ENCODE measurements around the gene FSHR. TPM values are rescaled to one million over a fixed set of nuclear protein-coding genes. Genes with fewer than 3 reads are reported as not detected.

Gene FSHR
- total RNA-seq, 4 donors from 2014 or later: not detected

DNA sequence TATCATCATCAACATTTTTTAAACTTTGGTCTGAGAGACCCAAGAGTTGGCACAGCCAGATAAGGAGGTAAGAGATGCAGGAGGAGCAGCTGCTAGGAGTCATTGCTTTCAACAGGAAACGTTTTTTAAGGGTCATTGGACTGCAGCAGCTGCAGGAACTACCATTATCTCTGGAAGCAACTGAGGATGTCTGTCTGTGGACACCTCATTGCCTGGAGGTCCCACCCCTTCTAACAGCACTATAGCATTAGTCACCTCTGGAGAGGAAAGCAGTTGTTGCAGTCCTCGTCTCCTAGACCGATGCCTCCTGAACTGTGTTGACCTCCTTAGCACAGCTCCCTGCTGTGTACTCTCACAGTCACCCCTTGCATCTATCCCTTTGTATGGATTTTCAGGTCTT, 21.5 kb upstream of the FSHR start:
- Histone ChIP-seq H3K4me1 (no peaks in the 10 kb centered on the region), H3K9me3 (no peaks in the 10 kb centered on the region), H3K36me3 (no peaks in the 10 kb centered on the region), H3K27me3 (no peaks in the 10 kb centered on the region), H3K27ac (no peak overlapping the region), H3K4me3 (no peak overlapping the region)
- intact Hi-C loops (cut with DNase I; ENCODE audit: low total_unique reads) (no loop called here), in situ Hi-C loops (cut with MboI; ENCODE audit: low pct_ligation_motif_present in 1 of 4, low pct_unique_long_range_greater_than_20kb in 1 of 4, low sequenced_read_pairs in 3 of 4) (no loop called here)
- TF ChIP-seq, protein P1, sequence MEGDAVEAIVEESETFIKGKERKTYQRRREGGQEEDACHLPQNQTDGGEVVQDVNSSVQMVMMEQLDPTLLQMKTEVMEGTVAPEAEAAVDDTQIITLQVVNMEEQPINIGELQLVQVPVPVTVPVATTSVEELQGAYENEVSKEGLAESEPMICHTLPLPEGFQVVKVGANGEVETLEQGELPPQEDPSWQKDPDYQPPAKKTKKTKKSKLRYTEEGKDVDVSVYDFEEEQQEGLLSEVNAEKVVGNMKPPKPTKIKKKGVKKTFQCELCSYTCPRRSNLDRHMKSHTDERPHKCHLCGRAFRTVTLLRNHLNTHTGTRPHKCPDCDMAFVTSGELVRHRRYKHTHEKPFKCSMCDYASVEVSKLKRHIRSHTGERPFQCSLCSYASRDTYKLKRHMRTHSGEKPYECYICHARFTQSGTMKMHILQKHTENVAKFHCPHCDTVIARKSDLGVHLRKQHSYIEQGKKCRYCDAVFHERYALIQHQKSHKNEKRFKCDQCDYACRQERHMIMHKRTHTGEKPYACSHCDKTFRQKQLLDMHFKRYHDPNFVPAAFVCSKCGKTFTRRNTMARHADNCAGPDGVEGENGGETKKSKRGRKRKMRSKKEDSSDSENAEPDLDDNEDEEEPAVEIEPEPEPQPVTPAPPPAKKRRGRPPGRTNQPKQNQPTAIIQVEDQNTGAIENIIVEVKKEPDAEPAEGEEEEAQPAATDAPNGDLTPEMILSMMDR (IDR thresholded peaks at IDR 0.05): no peak
- TF ChIP-seq POLR2A (IDR thresholded peaks at IDR 0.05) (no peak), EP300 (IDR thresholded peaks at IDR 0.05; ENCODE audit: low read depth) (no peak), POLR2AphosphoS5 (IDR thresholded peaks at IDR 0.05) (no peak)
- WGBS, 2 donors (ENCODE audit: low coverage in 1 of 2): 64% methylated on average over 3 of the region's 3 CpGs; no CpG with 5 or more reads in 1 of the 2 donors
- no peak for DNase-seq

DNA sequence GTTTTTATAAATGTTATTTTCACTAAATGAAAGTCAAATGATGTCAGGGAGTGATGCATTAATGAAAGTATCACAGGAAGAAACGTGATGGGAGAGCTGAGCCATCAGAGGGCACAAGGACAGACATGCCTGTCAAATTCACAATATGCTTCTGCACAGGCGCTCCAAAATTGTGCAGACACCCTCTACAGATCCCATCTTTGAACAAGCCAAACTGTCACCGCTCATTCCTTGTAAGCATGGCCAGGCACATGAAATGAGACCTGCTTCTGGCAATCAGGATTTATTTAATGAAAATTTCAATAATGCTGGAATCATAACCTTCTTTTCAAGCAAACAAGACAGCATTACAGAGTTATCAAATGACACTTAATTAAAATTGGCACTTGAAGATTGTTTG, 20.4 kb upstream of the FSHR start:
- no peaks in the 10 kb centered on the region for H3K27me3 ChIP-seq
- H3K9me3 ChIP-seq: no peaks in the 10 kb centered on the region
- H3K36me3 ChIP-seq: no peaks in the 10 kb centered on the region
- no peak overlapping the region for H3K27ac ChIP-seq
- WGBS, 2 donors (ENCODE audit: low coverage in 1 of 2): 20 to 69% methylated on average over 1 to 3 of the region's 3 CpGs
- no peaks in the 10 kb centered on the region for H3K4me1 ChIP-seq
- no peak for TF ChIP-seq POLR2AphosphoS5 (IDR thresholded peaks at IDR 0.05)
- TF ChIP-seq POLR2A (IDR thresholded peaks at IDR 0.05): no peak
- no peak for DNase-seq
- in situ Hi-C loops (cut with MboI; ENCODE audit: low pct_ligation_motif_present in 1 of 4, low pct_unique_long_range_greater_than_20kb in 1 of 4, low sequenced_read_pairs in 3 of 4): no loop called here
- intact Hi-C loops (cut with DNase I; ENCODE audit: low total_unique reads): no loop called here
- no peak overlapping the region for H3K4me3 ChIP-seq

DNA sequence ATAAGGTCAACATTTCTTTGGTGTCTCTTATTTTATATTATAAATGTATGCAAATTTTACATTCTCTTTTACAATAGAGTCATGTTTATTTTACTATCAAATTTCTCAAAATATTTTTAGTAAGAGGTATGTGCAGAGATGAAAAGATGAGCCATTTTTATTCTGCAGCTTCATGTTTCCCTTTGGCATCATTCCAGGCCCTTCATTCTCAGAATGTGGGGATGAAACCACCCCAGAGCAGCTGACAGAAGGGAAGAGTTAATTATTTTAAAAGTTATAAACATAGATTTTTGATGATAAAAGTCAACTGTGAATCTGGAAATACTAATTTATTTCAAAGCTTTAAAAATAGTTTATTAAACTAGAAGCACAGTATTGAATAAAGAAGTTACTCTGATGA, 12.8 kb upstream of the FSHR start:
- in situ Hi-C loops (cut with MboI; ENCODE audit: low pct_ligation_motif_present in 1 of 4, low pct_unique_long_range_greater_than_20kb in 1 of 4, low sequenced_read_pairs in 3 of 4) (no loop called here), intact Hi-C loops (cut with DNase I; ENCODE audit: low total_unique reads) (no loop called here)
- H3K36me3 ChIP-seq: no peaks in the 10 kb centered on the region
- no peaks in the 10 kb centered on the region for H3K27me3 ChIP-seq
- H3K9me3 ChIP-seq: no peaks in the 10 kb centered on the region
- no peak for DNase-seq
- no peak overlapping the region for H3K27ac ChIP-seq
- no peaks in the 10 kb centered on the region for H3K4me1 ChIP-seq
- TF ChIP-seq POLR2A (IDR thresholded peaks at IDR 0.05) (no peak), POLR2AphosphoS5 (IDR thresholded peaks at IDR 0.05) (no peak), EP300 (IDR thresholded peaks at IDR 0.05; ENCODE audit: low read depth) (no peak)
- TF ChIP-seq, protein P1 (IDR thresholded peaks at IDR 0.05): no peak
- H3K4me3 ChIP-seq: no peak overlapping the region

DNA sequence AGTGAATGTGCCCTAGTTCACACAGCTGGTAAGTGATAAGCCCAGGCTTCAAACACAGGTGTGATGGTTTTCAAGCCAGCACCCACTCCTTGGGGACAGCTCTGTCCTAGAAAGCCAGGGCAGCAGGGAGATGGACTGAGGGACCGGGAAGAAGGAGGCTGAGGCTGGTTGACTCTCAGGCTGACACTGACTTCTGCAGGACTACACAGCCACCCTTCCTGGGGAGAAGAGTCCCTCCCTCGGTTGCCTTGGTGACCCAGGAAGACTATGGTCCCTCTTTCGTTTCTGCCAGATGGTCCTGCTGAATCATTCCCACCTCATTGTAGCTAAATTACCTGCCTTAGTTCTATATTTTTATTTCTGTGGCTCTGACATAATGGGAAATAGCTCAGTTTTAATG, 11.3 kb upstream of the FSHR start:
- Histone ChIP-seq H3K4me1 (no peaks in the 10 kb centered on the region), H3K27ac (no peak overlapping the region), H3K27me3 (no peaks in the 10 kb centered on the region), H3K4me3 (no peak overlapping the region), H3K9me3 (no peaks in the 10 kb centered on the region), H3K36me3 (no peaks in the 10 kb centered on the region)
- in situ Hi-C loops (cut with MboI; ENCODE audit: low pct_ligation_motif_present in 1 of 4, low pct_unique_long_range_greater_than_20kb in 1 of 4, low sequenced_read_pairs in 3 of 4): no loop called here
- intact Hi-C loops (cut with DNase I; ENCODE audit: low total_unique reads): no loop called here
- no peak for TF ChIP-seq EP300 (IDR thresholded peaks at IDR 0.05; ENCODE audit: low read depth)
- TF ChIP-seq POLR2AphosphoS5 (IDR thresholded peaks at IDR 0.05): no peak
- no peak for TF ChIP-seq POLR2A (IDR thresholded peaks at IDR 0.05)
- 17 to 77% methylated on average over 1 to 3 of the region's 3 CpGs for WGBS, 2 donors (ENCODE audit: low coverage in 1 of 2)
- DNase-seq: no peak

DNA sequence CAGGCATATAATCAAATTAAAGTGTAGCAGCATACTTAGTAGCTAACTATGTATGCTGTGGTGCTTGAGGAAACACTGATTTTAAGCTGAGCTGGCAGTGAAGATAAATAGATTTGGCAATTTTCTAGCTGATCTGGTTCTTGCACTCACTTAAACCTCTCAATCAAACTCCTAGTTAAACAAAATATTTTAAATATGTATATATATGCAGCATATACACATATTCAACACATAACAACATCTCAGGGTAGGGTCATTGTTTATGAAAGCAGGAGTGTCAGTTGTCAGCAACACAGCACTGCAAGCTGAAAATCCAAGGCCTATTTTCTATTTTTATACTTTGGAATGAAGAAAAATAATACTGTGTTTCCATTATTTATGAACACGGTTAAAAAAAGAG, 10.4 kb upstream of the FSHR start:
- no peaks in the 10 kb centered on the region for H3K27me3 ChIP-seq
- H3K4me3 ChIP-seq: no peak overlapping the region
- H3K27ac ChIP-seq: no peak overlapping the region
- no peaks in the 10 kb centered on the region for H3K36me3 ChIP-seq
- TF ChIP-seq EP300 (IDR thresholded peaks at IDR 0.05; ENCODE audit: low read depth): no peak
- H3K9me3 ChIP-seq: no peaks in the 10 kb centered on the region
- intact Hi-C loops (cut with DNase I; ENCODE audit: low total_unique reads) (no loop called here), in situ Hi-C loops (cut with MboI; ENCODE audit: low pct_ligation_motif_present in 1 of 4, low pct_unique_long_range_greater_than_20kb in 1 of 4, low sequenced_read_pairs in 3 of 4) (no loop called here)
- H3K4me1 ChIP-seq: no peaks in the 10 kb centered on the region
- DNase-seq: no peak
- WGBS, 2 donors (ENCODE audit: low coverage in 1 of 2): 67 to 72% methylated on average over 1 of the region's 1 CpG

DNA sequence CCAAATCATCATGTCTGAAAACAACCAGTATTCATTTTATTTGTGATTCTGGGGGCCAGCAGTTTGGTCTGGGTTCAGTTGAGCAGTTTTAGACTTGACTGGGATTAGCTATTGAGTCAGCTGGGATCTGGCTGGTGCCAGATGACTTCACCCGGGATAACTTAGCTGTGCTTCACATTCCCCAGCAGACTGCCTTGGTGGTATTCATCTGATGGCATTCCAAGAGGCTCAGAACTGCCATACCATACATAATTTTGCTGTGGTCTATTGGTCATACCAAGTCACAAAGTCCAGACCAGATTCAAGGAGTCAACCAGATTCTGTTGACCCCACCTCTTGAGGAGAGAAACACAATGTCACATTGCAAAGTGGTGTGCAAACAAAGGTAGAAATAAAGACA, 7.8 kb upstream of the FSHR start:
- DNase-seq: no peak
- no peak overlapping the region for H3K27ac ChIP-seq
- WGBS, 2 donors (ENCODE audit: low coverage in 1 of 2): 100% methylated on average over 1 of the region's 1 CpG; no CpG with 5 or more reads in 1 of the 2 donors
- TF ChIP-seq POLR2A (IDR thresholded peaks at IDR 0.05) (no peak), POLR2AphosphoS5 (IDR thresholded peaks at IDR 0.05) (no peak), EP300 (IDR thresholded peaks at IDR 0.05; ENCODE audit: low read depth) (no peak)
- TF ChIP-seq, protein P1 (IDR thresholded peaks at IDR 0.05): no peak
- no peaks in the 10 kb centered on the region for H3K9me3 ChIP-seq
- H3K36me3 ChIP-seq: no peaks in the 10 kb centered on the region
- in situ Hi-C loops (cut with MboI; ENCODE audit: low pct_ligation_motif_present in 1 of 4, low pct_unique_long_range_greater_than_20kb in 1 of 4, low sequenced_read_pairs in 3 of 4) (no loop called here), intact Hi-C loops (cut with DNase I; ENCODE audit: low total_unique reads) (no loop called here)
- H3K4me1 ChIP-seq: no peaks in the 10 kb centered on the region
- no peak overlapping the region for H3K4me3 ChIP-seq
- H3K27me3 ChIP-seq: no peaks in the 10 kb centered on the region
